Measurements from ENCODE around the gene CDKN2B-AS1.
A peak's percentile ranks its signal among the peaks of the same experiment; 100 is the strongest.

Gene CDKN2B-AS1

DNA sequence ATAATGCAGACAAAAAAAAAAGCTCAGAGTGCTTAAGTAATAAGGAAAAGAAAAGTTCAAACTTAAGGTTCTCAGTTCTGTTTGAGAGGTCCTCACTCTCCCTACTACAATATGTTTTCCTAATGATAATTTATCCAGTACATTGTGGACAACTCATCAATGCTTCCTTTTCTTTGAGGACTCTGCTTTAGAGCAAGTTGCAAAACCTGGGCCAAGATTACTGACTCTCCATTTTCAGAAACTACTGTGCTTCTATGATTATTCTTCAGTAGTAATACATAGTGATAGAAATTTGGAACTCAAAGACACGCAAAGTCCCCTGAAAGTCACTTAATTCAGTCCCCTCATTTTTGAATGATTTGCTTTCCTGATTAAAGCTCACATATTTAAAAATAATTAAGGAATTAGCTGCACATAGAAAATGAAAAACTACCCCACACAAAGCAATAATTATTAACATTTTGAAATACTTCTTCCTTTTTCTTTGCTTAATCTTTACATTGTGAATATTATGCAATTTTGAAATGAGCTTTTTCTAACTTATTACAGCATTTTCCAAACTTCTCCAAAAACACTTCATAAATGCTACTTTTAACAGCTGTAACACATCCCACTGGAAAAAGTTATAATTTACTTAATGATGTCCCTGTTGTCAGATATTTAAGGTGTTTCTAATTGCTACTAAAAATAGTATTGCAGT lies 11.6 kb upstream of the CDKN2B-AS1 start:
- DNase-seq: no peak

DNA sequence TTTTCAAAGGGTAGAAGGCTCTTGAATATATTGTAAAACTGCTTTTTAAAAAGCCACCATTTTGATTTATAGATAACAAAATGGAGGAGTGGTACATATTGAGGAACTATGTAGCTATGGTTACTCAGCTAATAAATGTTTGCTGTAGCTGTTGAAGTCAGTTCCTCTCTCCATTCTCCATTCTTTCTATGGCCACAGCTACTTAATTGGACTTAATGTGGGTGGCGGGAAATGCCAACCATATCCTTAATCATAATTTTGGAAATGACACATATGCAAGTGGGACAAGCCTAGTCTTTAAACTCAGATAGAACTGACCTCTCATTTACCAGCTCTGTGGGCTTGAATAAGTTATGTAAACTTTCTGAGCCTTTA lies 11.0 kb upstream of the CDKN2B-AS1 start:
- no peak for DNase-seq

DNA sequence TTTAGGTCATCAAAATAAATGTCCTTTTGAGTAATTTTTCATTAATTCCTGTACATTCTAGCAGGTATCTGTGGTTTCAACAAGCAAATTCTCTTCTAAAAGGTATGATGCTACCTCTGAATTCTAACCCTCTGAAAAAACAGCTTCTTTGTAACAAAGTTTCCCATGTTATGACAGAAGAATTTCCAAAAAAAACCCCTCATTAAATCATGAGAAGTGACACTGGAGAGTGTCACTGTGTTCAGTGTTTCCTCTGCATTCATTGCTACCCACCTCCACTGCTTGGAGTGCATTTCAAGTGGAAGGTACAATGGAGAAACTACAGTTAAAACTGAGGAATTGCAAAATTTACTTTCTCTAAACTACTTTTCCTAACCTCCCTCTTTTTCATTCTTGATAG lies 10.5 kb upstream of the CDKN2B-AS1 start:
- DNase-seq: no peak

DNA sequence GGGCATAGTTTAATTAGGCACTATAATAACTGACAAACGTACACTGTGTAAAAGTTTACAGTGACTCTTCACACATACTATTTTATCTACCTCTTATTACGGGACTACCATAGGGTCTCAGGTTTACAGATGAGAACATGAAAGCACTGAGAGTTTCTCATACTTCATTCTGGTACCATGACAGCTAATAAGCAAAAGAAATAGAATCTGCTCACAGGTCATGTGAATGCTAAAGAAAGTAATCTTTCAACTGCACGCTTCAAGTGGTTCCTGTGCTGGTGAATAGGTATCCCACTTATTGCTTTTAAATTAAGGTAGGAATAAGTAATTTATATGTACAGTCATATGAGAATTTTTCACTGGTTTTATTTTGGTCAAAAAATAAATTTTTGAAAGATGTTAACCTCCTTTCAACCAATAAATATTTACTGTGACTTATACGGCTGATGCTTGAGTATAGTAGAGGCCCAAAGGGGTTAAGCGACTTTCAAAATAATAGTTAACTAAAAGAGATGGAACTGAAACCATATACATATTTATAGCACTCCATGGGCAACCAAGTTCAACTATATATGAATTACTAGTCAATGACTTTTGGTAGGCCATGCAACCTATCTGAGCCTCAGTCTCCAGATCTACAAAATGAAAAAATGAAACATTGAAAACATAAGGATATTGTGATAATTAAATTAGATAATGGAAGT lies 8.5 kb upstream of the CDKN2B-AS1 start:
- DNase-seq: no peak

DNA sequence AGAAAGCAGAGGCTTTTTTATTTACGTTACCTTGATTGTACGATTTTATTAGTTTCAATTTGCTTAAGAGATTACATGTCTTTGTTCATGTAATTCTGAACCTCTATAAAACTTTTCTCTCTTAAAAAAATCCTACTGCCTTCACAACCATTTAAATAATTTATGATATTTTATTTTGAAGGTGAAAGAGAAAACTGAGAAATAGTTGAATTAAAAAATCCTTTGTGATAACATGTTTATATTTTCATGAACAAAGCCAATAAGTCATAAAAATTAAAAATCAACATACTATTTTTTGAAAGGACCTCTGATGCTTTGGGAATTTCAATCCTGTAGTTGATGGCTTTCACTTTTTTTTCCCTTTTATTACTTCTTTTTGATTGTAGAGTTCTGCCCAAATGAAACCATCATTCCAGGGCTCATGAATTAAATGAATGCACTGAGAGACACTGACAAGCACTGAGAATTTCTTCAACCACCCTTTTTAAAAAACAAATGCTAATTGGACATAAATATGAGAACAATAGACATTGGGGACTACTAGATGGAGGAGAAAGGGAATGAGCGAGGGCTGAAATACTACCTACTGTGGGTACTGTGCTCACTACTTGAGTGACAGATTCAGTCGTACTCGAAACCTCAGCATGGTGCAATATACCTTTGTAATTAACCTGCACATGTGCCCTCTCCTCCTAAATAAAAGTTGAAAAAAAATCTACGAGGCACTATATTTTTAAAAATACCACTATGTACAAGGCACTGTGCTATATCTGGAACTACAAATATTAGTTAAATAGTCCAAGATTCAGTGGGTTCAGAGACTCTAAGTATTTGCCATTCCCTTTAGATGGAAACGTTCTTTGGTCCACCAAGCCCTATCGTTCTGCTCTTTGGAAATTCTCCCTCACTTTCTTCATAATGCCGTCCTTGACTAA lies 6.3 kb upstream of the CDKN2B-AS1 start:
- no peak for DNase-seq

DNA sequence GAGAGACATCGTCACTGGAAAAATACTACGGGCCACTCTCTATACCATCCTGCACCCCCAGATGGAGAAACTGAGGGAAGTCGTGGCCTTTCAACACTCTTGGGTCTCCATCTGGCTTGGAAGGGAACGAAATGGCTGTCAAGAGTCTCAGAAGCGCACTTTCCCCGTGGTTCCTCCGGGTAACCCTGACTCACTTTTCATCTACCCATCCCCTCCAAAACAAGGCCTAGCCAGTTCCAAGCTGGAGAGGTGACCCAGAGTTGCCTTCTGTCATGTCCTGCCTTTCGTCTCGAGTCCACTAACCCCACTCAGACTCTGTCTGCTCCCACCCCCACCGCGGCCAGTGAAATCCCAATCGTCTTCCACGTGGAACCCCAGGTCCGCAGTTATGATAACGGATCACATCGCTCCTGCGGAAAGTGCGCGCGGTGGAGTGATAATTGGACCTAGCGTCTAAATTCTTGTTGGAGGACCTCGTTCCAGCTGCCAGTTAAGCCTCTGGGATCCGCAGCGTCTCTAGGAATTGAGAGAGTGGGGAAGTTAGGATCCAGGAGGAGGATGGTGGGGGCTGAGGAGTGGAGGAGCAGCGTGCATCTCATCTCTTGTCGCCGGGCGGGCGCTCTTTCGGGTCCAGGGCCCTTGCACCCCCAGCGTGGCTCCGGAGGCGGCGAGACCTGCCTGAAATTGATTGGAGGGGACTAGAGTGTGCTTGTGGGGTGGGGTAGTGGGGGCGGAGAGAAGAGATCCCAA lies 5.0 kb upstream of the CDKN2B-AS1 start:
- DNase-seq: no peak

DNA sequence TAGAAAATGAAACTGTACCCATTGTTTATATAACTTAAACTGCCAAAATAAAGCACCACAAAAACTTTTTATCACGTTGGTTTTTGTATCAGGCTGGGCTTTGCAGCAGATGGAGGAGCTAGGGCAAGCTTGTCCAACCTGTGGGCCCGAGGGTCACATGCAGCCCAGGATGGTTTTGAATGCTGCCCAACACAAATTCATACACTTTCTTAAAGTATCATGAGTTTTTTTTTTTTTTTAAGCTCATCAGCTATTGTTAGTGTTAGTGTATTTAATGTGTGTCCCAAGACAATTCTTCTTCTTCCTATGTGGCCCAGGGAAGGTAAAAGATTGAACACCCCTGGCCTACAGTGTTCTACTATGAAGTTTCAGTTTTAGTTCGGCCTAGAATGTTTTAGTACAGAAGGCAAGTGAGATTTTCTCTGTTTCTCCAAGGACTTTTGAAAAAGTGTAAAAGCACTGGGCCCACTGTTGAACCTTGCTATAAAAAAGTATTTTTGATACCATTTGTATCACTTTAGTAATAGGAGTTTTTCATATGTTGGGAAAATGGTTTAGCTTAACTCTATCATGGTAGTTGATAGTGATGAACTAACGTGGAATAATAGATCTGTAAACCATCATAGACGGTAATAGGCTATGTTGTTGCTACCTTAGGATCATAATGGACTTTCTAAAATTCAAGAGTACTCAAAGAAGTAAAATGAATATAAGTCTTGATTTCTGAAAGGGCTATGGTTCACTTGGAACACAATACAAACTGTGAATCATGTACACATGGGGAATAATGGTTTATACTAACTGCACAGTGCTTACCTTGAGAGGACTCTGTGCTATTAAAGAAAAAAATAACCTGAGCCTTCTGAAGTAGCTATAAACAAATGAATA lies 3.3 kb upstream of the CDKN2B-AS1 start:
- no peak for DNase-seq

DNA sequence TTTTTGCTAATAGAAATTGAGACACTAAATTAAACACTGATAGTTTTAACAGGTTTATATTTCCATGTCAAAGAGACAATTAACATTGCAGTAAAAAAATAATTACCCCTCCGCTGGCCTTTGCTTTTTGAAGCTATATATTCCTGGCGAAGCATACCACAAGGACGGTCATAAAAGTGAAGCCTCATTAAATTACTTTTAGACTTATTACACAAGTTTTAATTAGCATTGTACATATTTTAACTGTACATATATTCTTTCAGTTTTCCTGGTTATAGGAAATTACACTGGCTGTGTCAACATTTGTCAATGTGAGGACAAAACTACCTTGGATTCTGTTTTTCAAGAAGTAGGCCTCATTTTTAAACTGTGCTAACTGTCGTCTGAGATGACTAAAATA lies 1.6 kb upstream of the CDKN2B-AS1 start:
- DNase-seq: no peak

DNA sequence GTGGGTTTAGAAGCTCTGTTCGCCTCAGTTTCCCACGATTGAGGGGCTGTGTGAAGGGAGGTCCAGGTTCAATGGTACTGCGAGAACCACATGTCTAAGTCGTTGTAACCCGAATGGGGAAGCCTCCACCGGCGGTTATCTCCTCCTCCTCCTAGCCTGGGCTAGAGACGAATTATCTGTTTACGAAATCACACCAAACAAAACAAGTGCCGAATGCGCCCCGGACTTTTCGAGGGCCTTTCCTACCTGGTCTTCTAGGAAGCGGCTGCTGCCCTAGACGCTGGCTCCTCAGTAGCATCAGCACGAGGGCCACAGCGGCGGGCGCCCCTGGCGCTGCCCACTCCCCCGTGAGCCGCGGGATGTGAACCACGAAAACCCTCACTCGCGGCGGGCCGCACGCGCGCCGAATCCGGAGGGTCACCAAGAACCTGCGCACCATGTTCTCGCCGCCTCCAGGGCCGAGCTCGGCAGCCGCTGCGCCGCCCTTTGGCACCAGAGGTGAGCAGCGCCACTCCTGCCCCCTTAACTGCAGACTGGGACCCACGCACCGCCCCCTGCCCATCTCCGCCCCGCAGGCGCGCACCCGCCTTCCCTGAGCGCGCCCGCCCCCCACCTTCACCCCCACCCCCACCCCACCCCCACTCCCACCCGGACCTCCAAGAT lies 567 bp upstream of the CDKN2B-AS1 start, which contains the start of gene CDKN2A:
Gene CDKN2A (minus strand): TSS at position 500 of the 663 bp plus-strand sequence.
- DNase-seq: peak; percentile 34

DNA sequence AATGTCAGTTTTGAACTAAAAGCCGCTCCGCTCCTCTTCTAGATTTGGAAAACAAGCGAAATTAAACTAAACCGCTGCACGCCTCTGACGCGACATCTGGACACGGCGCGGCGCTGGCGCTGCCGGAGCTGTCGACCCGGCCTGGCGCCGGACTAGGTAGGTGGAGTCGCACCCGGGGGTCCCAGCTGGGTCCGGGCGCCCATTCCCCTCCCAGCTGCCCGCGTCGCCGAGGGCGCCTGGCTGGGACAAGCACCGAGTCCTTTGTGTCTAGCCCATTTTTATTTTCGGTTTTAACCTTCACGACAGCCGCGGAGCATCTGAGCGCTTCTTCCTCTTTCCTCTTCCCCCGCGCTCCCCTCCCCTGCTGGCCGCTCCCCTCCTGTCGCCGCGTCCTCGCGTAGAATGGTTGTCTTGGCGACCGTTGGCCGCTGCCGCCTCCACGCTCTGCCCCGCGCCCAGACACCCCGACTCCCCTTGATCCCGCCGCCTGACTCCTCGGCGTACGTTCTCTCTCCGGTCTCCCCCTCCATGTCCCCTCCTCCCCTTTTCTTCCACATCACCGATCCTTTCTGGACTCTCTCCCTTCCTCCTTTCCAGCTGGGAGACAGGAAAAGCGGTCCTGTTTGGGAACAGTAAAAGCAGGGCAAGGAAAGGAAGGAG lies 545 bp downstream of the CDKN2B-AS1 start:
- DNase-seq: peak; percentile 85

DNA sequence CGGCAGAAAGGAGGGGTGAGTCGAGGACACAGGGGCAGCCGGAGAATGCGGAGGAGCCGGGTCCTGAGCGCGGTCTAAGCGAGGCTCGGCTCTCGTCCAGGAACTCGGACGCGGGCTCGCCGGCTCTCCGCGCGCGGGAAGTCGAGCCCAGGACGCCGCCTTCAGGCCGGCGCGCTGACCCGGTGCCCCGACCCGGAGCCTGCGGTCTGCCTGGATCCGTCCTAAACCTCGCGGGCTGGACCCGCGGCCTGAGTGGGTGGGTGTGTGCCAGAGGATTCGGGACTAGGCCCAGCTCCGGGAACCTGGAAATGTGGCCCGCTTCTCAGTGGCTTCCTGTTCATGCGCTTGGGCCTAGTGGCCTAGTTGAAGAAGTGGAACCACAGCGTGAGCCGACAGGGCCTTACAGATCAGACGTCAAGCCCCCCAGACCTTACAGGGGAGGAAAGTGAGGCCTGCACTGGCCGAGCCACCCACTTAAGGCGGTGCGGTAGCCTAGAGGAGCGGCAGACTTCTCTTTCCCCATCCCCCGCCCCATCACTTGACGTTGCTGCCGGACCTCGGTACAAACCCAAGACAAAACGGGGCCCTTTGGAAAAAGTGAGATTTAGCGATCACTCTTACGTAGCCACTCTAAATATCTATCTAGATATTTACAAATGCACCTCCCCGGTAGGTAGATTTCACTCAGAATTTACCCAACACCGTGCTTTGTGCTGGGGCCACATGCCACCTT lies 1.2 kb downstream of the CDKN2B-AS1 start:
- DNase-seq: peak; percentile 31

DNA sequence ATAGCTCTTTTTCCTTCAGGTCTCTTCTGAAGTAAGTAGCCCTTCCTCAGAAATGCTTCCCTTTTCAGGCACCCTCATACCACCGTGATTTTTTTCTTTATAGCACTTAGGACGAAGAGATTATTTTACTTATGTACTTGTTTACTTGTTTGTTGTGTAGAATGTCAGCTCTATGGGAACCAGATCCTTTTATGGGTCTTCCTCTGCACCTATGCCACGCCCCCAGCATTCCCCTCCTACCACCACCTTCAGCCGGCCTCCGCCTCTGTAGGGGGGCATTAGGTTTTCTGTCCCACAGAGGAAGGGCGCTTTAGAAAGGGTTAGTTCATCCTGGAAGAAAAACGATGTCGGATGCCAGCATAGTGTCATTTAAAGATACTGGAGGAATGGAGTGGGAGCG lies 1.8 kb downstream of the CDKN2B-AS1 start:
- DNase-seq: no peak

DNA sequence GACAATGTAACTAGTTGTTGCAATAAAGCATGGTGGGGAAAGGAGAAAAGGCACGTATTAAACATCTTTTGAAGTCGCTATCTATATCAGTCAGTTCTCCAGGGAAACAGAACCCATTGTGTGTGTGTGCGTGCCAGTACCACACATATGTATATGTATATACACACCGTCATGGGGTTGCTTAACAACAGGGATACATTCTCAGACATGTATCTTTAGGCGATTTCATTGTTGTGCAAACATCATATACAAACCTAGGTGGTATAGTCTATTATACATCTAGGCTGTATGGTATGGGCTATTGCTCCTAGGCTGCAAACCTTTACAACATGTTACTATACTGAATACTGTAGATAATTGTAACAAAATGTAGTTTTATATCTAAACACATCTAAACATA lies 2.3 kb downstream of the CDKN2B-AS1 start:
- no peak for DNase-seq

DNA sequence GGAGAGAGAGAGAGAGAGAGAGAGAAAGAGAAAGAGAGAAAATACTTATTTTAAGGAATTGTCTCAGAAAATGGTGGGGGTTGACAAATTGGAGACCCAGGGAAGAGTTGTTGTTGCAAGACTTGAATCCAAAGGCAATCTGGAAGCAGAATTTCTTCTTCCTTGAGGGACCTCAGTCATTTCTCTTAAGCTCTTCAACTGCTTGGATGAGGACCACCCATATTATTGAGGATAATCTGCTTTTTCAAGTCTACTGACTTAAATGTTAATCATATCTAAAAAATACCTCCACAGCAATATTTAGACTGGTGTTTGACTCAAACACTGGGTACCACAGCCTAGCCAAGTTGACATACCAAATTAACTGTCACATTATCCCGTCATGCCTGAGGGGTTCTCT lies 2.9 kb downstream of the CDKN2B-AS1 start:
- no peak for DNase-seq

DNA sequence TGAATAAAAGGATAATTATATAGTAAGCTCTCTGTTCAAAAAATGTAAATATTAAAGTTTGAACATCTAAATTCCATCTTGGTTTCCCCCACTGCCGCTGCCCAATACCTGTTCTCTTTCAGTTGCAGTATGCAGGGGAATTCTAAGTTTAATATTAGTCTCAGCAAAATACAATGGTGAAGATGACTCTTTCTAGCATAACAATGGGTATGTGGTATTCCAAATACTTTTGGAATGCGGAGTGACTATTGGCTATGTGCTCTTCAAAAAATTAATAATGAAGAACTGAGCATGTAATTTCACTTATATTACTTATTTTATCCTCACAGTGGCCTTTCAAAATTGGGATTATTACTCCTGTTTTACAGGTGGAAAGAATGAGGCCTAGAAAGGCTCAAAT lies 3.4 kb downstream of the CDKN2B-AS1 start:
- no peak for DNase-seq

DNA sequence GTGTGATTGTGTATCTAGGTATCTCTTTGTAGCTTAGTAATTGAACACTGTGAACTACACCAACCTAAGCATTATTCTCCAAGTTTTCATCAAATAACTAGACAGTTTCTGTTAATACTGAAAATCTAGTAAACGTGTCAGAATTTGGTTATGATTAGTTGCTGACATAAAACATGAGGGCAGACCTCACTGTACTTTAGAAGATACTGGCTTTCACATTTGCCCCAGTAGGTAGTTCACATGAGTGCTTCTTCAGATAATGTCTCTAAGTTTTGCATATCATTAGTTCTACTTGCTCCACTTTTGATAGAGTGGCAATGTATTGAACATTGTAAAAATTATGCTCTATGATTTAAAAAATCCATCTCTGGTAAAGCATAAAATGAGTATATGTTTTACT lies 7.4 kb downstream of the CDKN2B-AS1 start:
- no peak for DNase-seq

DNA sequence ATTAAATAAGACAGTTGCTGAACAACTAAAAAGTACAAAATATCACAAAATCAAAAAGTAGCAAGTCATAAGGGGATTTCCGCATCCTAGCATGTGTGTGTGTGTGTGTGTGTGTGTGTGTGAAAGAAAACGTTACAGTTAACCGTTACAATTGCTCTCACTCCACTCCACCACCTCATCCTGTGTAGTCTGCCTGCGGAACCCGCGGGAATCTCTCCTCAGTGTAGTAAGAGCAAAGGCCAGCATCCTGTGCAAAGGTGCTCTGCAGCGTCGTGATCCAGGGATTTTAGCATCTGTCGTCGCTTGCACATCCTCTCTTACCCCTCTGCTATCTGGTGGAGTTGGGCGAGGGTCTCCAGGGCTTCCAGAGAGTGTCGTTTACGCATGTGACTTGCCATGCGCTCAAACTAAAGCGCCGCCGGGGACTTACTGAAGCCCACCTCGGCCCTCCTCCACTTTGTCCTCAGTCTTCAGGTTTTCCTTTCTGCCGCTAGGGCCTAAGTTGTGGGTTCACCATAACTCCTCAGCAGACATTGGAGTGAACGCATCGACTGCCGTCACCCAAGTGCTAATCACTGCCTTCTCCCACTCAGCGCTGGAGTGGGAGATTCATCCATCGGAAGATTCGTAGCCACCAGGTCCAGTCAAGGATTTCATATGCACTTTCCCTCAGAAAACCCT lies 10.6 kb downstream of the CDKN2B-AS1 start:
- DNase-seq: no peak

DNA sequence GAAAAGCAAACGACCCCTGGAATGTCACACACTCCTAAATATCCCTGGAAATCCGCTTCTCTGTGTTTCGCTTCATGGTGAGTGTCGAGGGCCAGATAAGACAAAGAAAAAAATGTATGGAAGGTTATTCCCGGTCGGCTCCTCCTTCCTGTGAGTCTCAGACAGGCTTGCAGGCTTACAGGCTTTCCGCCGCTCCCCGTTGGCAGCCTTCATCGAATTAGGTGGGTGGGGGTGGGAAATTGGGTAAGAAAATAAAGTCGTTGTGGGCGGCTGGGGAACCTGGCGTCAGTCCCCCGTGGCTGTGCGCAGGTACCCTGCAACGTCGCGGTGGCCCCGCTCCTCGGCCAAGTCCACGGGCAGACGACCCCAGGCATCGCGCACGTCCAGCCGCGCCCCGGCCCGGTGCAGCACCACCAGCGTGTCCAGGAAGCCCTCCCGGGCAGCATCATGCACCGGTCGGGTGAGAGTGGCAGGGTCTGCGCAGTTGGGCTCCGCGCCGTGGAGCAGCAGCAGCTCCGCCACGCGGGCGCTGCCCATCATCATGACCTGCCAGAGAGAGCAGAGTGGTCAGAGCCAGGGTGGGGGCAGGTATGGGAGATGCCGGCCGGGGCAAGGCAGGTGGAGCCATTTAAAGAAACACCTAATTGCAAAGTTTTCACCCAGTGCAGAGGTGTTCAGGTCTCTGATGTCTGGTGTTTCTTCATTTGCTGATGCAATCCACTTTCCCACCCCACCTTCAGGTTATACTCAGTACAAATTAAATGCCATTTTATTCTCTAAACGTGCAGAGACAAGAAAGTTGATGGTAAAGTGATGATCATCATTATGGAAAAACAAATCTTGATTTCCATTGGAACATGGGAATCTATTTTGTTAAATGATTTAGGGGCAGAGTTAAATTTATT lies 11.4 kb downstream of the CDKN2B-AS1 start:
- no peak for DNase-seq
